ENCODE data around the gene LCA5L. TPM values are rescaled to one million over a fixed set of nuclear protein-coding genes. Genes with fewer than 3 reads are reported as not detected.

Gene LCA5L
- total and polyA plus RNA-seq, 2 donors from 2014 or later: 3.8 to 4.3 TPM

DNA sequence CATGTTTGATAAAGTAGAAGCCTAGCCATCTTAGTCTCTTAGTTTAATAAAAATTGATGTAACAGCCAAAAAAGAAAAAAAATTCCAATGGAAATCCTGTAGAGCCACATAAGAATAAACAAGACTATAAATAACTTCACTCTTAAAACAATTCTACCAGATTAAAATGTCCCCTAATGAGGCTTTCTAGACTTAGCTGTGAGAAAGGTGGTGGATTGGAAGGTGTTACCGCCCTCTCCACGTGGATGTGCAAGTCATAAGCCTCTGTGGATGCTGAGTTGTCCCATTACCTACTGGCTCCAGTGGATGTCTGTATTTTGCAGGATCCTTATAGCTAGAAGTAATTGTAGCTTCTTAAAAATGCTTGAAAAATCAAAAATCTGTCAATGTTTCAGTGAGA is 14.6 kb downstream of the LCA5L start:
- Histone ChIP-seq H3K27ac (ENCODE audit: low read depth in 2 of 2, low read length in 2 of 2) (no peak overlapping the region), H3K4me1 (ENCODE audit: control insufficient read depth in 2 of 3, insufficient read depth in 2 of 3, low read depth in 1 of 3, low read length in 3 of 3) (no peaks in the 10 kb centered on the region), H3K4me3 (ENCODE audit: low read length in 3 of 3) (no peak overlapping the region), H3K9ac (ENCODE audit: low read length in 3 of 3) (no peak overlapping the region), H3K9me3 (ENCODE audit: control insufficient read depth in 2 of 3, insufficient read depth in 1 of 3, low read length in 3 of 3) (no peaks in the 10 kb centered on the region), H3K36me3 (ENCODE audit: control insufficient read depth in 2 of 3, insufficient read depth in 3 of 3, low read length in 3 of 3) (peaks cover 0 to 3% (median 0%) of the 10 kb centered on the region in 3 donors), H3K27me3 (ENCODE audit: control insufficient read depth, insufficient read depth, low read length) (no peaks in the 10 kb centered on the region)
- TF ChIP-seq, protein P1, sequence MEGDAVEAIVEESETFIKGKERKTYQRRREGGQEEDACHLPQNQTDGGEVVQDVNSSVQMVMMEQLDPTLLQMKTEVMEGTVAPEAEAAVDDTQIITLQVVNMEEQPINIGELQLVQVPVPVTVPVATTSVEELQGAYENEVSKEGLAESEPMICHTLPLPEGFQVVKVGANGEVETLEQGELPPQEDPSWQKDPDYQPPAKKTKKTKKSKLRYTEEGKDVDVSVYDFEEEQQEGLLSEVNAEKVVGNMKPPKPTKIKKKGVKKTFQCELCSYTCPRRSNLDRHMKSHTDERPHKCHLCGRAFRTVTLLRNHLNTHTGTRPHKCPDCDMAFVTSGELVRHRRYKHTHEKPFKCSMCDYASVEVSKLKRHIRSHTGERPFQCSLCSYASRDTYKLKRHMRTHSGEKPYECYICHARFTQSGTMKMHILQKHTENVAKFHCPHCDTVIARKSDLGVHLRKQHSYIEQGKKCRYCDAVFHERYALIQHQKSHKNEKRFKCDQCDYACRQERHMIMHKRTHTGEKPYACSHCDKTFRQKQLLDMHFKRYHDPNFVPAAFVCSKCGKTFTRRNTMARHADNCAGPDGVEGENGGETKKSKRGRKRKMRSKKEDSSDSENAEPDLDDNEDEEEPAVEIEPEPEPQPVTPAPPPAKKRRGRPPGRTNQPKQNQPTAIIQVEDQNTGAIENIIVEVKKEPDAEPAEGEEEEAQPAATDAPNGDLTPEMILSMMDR (IDR thresholded peaks at IDR 0.05; ENCODE audit: borderline replicate concordance, extremely low read depth, insufficient read depth): no peak
- intact Hi-C loops (cut with DNase I): no loop called here
- DNase-seq: no peak
- no peak for FAIRE-seq

GRCh38 chr21:39430457-39430856 is 15.1 kb downstream of the LCA5L start:
- Histone ChIP-seq H3K27me3 (ENCODE audit: control insufficient read depth, insufficient read depth, low read length) (no peaks in the 10 kb centered on the region), H3K36me3 (ENCODE audit: control insufficient read depth in 2 of 3, insufficient read depth in 3 of 3, low read length in 3 of 3) (peaks cover 0 to 3% (median 0%) of the 10 kb centered on the region in 3 donors), H3K9ac (ENCODE audit: low read length in 3 of 3) (no peak overlapping the region), H3K4me3 (ENCODE audit: low read length in 3 of 3) (no peak overlapping the region), H3K4me1 (ENCODE audit: control insufficient read depth in 2 of 3, insufficient read depth in 2 of 3, low read depth in 1 of 3, low read length in 3 of 3) (no peaks in the 10 kb centered on the region), H3K27ac (ENCODE audit: low read depth in 2 of 2, low read length in 2 of 2) (no peak overlapping the region), H3K9me3 (ENCODE audit: control insufficient read depth in 2 of 3, insufficient read depth in 1 of 3, low read length in 3 of 3) (no peaks in the 10 kb centered on the region)
- DNase-seq (peak in 3 of 5 donors; percentile 24 to 54 (median 43)), FAIRE-seq (no peak)
- TF ChIP-seq, protein P1 (IDR thresholded peaks at IDR 0.05; ENCODE audit: borderline replicate concordance, extremely low read depth, insufficient read depth): no peak
- intact Hi-C loops (cut with DNase I): no loop called here

DNA sequence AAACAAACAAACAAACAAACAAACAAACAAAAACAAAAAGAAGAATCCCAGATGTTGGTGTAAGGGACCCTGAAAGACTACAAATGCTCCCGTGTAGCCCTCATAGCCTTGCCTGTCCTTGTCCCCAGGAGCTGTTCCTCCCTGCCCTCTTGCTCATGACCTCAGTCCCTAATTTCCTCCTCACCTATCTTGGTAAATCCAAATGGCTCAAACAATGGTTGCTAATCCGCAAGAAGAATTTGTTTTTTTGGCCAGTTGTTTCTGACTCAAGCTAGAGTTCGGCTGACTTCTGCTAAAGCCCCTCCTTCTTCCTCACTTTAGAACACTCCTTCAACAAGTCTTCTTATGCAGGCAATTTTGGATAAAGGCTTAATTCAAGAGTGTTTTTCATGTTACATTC is 15.6 kb downstream of the LCA5L start:
- TF ChIP-seq, protein P1 (IDR thresholded peaks at IDR 0.05; ENCODE audit: borderline replicate concordance, extremely low read depth, insufficient read depth): no peak
- H3K9ac ChIP-seq (ENCODE audit: low read length in 3 of 3): no peak overlapping the region
- no peaks in the 10 kb centered on the region for H3K27me3 ChIP-seq (ENCODE audit: control insufficient read depth, insufficient read depth, low read length)
- no peak overlapping the region for H3K4me3 ChIP-seq (ENCODE audit: low read length in 3 of 3)
- FAIRE-seq (no peak), DNase-seq (no peak)
- H3K27ac ChIP-seq (ENCODE audit: low read depth in 2 of 2, low read length in 2 of 2): no peak overlapping the region
- intact Hi-C loops (cut with DNase I): no loop called here
- peaks cover 0 to 3% (median 0%) of the 10 kb centered on the region in 3 donors for H3K36me3 ChIP-seq (ENCODE audit: control insufficient read depth in 2 of 3, insufficient read depth in 3 of 3, low read length in 3 of 3)
- no peaks in the 10 kb centered on the region for H3K9me3 ChIP-seq (ENCODE audit: control insufficient read depth in 2 of 3, insufficient read depth in 1 of 3, low read length in 3 of 3)
- no peaks in the 10 kb centered on the region for H3K4me1 ChIP-seq (ENCODE audit: control insufficient read depth in 2 of 3, insufficient read depth in 2 of 3, low read depth in 1 of 3, low read length in 3 of 3)

DNA sequence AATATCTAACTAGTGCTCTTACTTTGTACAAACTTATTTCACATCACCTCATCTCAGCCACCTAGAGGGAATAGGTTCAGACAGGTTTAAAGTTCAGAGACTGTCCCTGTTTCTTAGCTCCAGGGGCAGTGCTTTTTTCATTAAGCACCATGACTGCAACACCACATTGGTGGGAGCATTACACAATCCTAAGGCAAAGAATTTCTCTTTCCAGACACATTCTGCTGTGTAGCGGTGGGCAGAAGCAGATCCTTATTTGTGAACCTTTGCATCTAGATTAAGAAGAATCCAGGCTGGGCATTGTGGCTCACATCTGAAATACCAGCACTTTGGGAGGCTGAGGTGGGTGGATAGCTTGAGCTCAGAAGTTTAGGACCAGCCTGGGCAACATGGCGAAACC is 16.1 kb downstream of the LCA5L start:
- H3K4me3 ChIP-seq (ENCODE audit: low read length in 3 of 3): no peak overlapping the region
- no peak for DNase-seq
- TF ChIP-seq, protein P1 (IDR thresholded peaks at IDR 0.05; ENCODE audit: borderline replicate concordance, extremely low read depth, insufficient read depth): no peak
- intact Hi-C loops (cut with DNase I): no loop called here
- no peaks in the 10 kb centered on the region for H3K27me3 ChIP-seq (ENCODE audit: control insufficient read depth, insufficient read depth, low read length)
- no peaks in the 10 kb centered on the region for H3K9me3 ChIP-seq (ENCODE audit: control insufficient read depth in 2 of 3, insufficient read depth in 1 of 3, low read length in 3 of 3)
- no peaks in the 10 kb centered on the region for H3K4me1 ChIP-seq (ENCODE audit: control insufficient read depth in 2 of 3, insufficient read depth in 2 of 3, low read depth in 1 of 3, low read length in 3 of 3)
- no peak for FAIRE-seq
- H3K36me3 ChIP-seq (ENCODE audit: control insufficient read depth in 2 of 3, insufficient read depth in 3 of 3, low read length in 3 of 3): peaks cover 0 to 3% (median 0%) of the 10 kb centered on the region in 3 donors
- H3K9ac ChIP-seq (ENCODE audit: low read length in 3 of 3): no peak overlapping the region
- H3K27ac ChIP-seq (ENCODE audit: low read depth in 2 of 2, low read length in 2 of 2): no peak overlapping the region
